Measurements from ENCODE around the gene FLOT1. TPM values are rescaled to one million over a fixed set of nuclear protein-coding genes. Genes with fewer than 3 reads are reported as not detected.

FLOT1 gene
- total and polyA plus RNA-seq, 7 donors, result 141 to 206 (median 174) TPM

- Histone ChIP-seq H3K27ac (peak overlapping the region in 3 of 4 donors; percentile 7 to 75 (median 69)), H3K9me3 (no peaks in the 10 kb centered on the region), H3K27me3 (no peaks in the 10 kb centered on the region), H3K36me3 (no peaks in the 10 kb centered on the region), H3K4me3 (no peak overlapping the region), H3K4me1 (peaks cover 0 to 34% (median 28%) of the 10 kb centered on the region in 4 donors)
- WGBS, 2 donors, result 83 to 88% methylated on average over 8 of the region's 8 CpGs
- peak in 1 of 4 donors; percentile 24 for TF ChIP-seq EP300 (IDR thresholded peaks at IDR 0.05)
- TF ChIP-seq, protein P1, sequence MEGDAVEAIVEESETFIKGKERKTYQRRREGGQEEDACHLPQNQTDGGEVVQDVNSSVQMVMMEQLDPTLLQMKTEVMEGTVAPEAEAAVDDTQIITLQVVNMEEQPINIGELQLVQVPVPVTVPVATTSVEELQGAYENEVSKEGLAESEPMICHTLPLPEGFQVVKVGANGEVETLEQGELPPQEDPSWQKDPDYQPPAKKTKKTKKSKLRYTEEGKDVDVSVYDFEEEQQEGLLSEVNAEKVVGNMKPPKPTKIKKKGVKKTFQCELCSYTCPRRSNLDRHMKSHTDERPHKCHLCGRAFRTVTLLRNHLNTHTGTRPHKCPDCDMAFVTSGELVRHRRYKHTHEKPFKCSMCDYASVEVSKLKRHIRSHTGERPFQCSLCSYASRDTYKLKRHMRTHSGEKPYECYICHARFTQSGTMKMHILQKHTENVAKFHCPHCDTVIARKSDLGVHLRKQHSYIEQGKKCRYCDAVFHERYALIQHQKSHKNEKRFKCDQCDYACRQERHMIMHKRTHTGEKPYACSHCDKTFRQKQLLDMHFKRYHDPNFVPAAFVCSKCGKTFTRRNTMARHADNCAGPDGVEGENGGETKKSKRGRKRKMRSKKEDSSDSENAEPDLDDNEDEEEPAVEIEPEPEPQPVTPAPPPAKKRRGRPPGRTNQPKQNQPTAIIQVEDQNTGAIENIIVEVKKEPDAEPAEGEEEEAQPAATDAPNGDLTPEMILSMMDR (IDR thresholded peaks at IDR 0.05), result no peak
- no peak for TF ChIP-seq POLR2A (IDR thresholded peaks at IDR 0.05)
- TF ChIP-seq POLR2AphosphoS5 (IDR thresholded peaks at IDR 0.05), result peak in 2 of 4 donors; percentile 21 to 56
- intact Hi-C loops (cut with DNase I), result no loop called here
- DNase-seq, result peak; percentile 68
Observed at GRCh38 chr6:30774701-30775100, 32.2 kb upstream of the FLOT1 start.

DNA sequence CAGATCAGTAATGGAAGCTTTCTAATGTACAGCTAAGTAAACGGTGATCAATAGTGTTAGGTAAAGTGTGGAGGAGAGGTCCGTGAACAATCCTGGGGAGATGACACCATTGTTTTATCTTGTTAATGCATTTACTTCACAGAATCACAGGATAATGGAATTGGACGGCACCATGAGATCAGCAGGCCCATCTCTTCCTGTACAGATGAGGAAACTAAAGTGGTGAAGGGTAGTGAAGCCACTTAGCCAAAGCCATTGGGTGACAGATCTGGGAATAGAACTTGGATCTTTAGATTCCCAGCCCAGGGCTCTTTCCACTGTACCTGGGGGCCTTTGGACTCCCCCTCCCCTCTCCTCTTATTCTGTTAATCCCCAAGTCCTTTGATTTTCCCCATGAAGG, 28.1 kb upstream of the FLOT1 start:
- peaks cover 0 to 42% (median 28%) of the 10 kb centered on the region in 4 donors for H3K4me1 ChIP-seq
- WGBS, 2 donors, result 92 to 93% methylated on average over 3 of the region's 3 CpGs
- no peak overlapping the region for H3K4me3 ChIP-seq
- no peaks in the 10 kb centered on the region for H3K9me3 ChIP-seq
- intact Hi-C loops (cut with DNase I), result no loop called here
- H3K27me3 ChIP-seq, result no peaks in the 10 kb centered on the region
- no peak for DNase-seq
- peak overlapping the region in 3 of 4 donors; percentile 75 to 92 (median 84) for H3K27ac ChIP-seq
- no peak for TF ChIP-seq POLR2AphosphoS5 (IDR thresholded peaks at IDR 0.05)
- H3K36me3 ChIP-seq, result no peaks in the 10 kb centered on the region

- Histone ChIP-seq H3K27me3 (no peaks in the 10 kb centered on the region), H3K4me1 (peaks cover 0 to 44% (median 28%) of the 10 kb centered on the region in 4 donors), H3K27ac (peak overlapping the region; percentile 60 to 92 (median 80)), H3K36me3 (no peaks in the 10 kb centered on the region), H3K9me3 (no peaks in the 10 kb centered on the region), H3K4me3 (no peak overlapping the region)
- no peak for DNase-seq
- TF ChIP-seq POLR2A (IDR thresholded peaks at IDR 0.05) (no peak), POLR2AphosphoS5 (IDR thresholded peaks at IDR 0.05) (no peak), EP300 (IDR thresholded peaks at IDR 0.05) (no peak)
- TF ChIP-seq, protein P1 (IDR thresholded peaks at IDR 0.05), result no peak
- 81 to 90% methylated on average over 5 of the region's 5 CpGs for WGBS, 2 donors
- intact Hi-C loops (cut with DNase I), result no loop called here
Observed at GRCh38 chr6:30769853-30770524, 27.5 kb upstream of the FLOT1 start.

DNA sequence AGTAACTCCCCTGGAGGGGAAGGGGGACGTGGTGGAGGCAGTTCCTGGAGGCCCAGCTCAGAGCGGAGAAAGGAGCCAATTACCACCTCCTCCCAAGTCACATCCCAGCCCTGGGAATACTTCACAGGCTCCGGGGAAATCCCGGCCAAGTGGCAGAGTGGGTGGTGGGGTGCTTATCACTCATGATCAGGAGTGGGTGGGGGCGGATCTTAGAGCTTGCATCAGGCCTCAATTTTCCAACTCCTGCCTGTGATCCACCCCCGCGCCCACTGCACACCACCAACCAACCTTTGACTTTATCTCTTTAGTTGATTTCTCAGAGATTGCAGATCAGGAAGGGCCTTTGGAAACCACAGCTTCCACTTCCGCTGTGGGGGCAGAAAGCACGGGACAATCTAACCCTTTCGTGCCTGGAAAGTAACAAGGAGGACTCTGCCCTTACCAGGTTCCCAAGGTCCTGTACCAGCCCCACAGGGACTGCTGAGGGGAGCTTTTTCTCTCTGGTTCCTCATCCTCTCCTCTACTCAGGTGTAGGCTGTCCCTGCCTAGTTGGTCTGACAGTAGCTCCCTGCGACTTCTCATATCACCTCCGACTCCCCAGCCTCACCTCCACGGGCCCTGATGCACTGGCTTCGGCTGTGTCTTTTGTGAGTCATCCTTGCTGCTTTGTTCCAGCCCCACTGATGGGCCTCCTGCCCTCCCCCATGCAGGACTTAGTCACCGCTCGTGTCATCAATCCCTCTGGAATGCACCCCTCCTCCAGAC, 26.8 kb upstream of the FLOT1 start:
- peak; percentile 91 for DNase-seq
- Histone ChIP-seq H3K4me3 (no peak overlapping the region), H3K27me3 (no peaks in the 10 kb centered on the region), H3K4me1 (peaks cover 0 to 43% (median 26%) of the 10 kb centered on the region in 4 donors), H3K9me3 (no peaks in the 10 kb centered on the region), H3K36me3 (no peaks in the 10 kb centered on the region), H3K27ac (peak overlapping the region; percentile 60 to 92 (median 80))
- 20 to 62% methylated on average over 16 of the region's 16 CpGs for WGBS, 2 donors
- intact Hi-C loops (cut with DNase I), result no loop called here
- no peak for TF ChIP-seq POLR2A (IDR thresholded peaks at IDR 0.05)
- TF ChIP-seq, protein P1 (IDR thresholded peaks at IDR 0.05), result no peak
- peak in 2 of 4 donors; percentile 13 to 51 for TF ChIP-seq EP300 (IDR thresholded peaks at IDR 0.05)
- peak in 2 of 4 donors; percentile 56 to 68 for TF ChIP-seq POLR2AphosphoS5 (IDR thresholded peaks at IDR 0.05)

DNA sequence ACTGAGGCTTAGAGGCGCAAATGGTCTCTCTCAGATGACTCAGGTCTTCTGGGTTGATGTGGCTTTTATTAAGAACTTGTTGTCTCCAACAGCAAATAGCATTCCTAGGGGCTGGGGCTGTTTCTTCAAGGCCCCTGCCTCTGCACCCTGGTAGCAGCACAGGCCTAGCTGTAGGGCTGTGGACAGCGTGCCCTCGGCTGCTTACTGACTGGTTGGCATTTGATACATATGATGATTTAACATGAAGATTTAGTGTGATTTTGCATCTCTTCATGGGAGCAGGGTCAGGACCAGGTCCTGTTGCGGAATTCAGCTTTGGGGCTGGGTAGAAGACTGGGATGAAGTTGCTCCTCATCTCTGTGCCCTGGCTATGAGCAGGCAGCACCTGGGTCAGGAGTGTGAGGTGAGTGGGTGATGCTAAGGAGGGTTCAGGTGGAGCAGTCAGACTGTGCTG, 26.2 kb upstream of the FLOT1 start:
- H3K27ac ChIP-seq, result peak overlapping the region in 3 of 4 donors; percentile 75 to 92 (median 84)
- intact Hi-C loops (cut with DNase I), result no loop called here

More for the DNA sequence above, 26.2 kb upstream of the FLOT1 start:
- peaks cover 0 to 48% (median 32%) of the 10 kb centered on the region in 4 donors for H3K4me1 ChIP-seq
- H3K9me3 ChIP-seq, result no peaks in the 10 kb centered on the region
- TF ChIP-seq POLR2A (IDR thresholded peaks at IDR 0.05) (no peak), EP300 (IDR thresholded peaks at IDR 0.05) (no peak), POLR2AphosphoS5 (IDR thresholded peaks at IDR 0.05) (no peak)
- TF ChIP-seq, protein P1 (IDR thresholded peaks at IDR 0.05), result no peak
- no peak for DNase-seq
- H3K4me3 ChIP-seq, result no peak overlapping the region
- no peaks in the 10 kb centered on the region for H3K36me3 ChIP-seq
- H3K27me3 ChIP-seq, result no peaks in the 10 kb centered on the region
- WGBS, 2 donors, result 96 to 97% methylated on average over 4 of the region's 4 CpGs
